COR-L47 (cell line): ENCODE data around the gene ANAPC4.

Source experiments
- DNase-seq: peaks from one replicate; lab custom pipeline; 2025; lab: John Stamatoyannopoulos, UW

Gene ANAPC4

GRCh38 chr4:25437926-25438325, 60.9 kb downstream of the ANAPC4 start:
- DNase-seq = peak; percentile 35

- peak; percentile 75 for DNase-seq
These were observed 62.9 kb downstream of the ANAPC4 start for GRCh38 chr4:25439918-25440477.

DNA sequence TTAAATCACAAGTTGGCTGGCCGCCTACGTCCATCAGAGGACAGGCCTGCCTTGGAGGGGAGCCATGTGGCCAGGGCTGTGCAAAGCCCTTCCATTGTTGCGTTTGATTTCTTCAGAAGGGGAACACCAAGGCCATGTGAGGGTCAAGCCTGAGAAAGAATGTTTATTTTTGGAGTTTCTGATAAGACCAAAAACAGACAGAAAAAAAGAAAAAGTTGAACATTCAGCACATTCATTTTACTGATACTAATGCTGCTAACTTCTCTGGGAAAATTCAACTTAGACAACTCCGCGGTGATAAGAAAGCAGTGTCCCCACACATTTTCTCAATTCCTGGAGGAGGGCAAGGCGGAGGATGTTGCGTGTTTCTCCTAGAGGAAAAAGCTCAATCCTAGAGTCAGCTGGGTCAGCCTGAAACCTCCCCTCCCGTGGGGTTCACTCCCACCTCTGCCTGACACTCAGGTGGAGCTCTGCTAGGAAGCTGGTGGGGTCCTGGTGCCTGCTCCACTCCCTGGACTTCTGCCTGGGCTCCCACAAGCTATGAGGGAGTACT, 63.5 kb downstream of the ANAPC4 start:
- DNase-seq = no peak

GRCh38 chr4:25441519-25442117, 64.6 kb downstream of the ANAPC4 start:
- DNase-seq = peak; percentile 75

DNA sequence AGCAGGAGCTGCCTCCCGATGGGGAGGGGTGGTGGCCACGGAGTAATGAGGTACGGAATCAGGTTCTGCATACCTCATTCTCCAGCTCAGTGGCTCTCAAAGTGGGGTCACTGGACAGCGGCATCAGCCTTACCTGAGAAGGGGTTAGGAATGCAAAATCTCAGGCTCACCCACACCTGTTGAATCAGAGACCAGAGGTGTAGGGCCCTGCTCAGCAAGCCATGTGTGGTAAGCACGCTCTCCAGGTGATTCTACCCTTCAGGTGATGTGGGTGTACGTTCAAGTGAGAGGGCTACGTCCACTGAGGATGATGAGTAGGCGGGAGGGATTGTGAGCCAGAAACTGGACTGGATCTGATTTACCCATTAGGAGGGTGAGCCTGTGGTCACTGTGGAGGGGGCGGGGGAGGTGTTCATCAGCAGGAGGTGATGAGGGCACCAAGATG, 65.8 kb downstream of the ANAPC4 start:
- DNase-seq = no peak

- no peak for DNase-seq
These were observed 66.8 kb downstream of the ANAPC4 start for GRCh38 chr4:25443851-25444250.

DNA sequence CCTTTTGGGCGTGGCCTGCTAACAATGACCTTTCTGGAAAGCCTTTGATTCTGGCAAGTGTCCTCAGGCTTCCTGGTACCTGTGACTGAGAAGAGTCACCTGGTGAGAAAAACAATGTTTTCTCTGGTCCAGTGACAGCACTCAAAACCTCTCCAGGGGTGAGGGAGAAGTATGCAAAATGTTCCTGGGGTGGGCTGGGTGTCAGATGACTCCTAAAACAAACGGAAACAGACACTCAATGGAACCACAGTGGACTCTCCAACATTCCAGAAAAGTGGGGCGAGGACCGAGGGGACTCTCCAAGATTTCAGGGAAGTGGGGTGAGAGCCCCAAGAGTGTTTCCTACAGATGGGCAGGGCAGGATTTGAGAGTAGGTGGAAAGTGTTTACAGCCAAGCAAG, 69.5 kb downstream of the ANAPC4 start:
- no peak for DNase-seq

GRCh38 chr4:25448379-25449109, 71.5 kb downstream of the ANAPC4 start:
- no peak for DNase-seq

- no peak for DNase-seq
These were observed 72.2 kb downstream of the ANAPC4 start for GRCh38 chr4:25449270-25449669.

DNA sequence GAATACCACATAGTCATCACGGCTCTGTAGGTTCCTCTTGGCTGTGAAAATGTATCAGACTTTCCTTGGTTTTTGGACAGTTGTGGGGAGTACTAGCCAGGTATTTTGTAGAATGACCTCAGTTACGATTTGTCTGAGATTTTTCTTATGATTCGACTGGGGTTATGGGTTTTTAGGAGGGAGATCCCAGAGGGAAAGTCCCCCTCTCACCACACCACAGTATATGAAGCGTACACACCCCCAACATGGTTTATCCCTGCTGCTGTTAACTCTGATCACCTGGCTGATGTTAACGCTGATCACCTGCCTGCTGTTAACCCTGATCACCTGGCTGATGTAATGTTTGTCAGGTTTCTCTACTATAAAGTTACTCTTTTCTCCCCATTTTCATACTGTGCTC, 72.6 kb downstream of the ANAPC4 start:
- DNase-seq = no peak

DNA sequence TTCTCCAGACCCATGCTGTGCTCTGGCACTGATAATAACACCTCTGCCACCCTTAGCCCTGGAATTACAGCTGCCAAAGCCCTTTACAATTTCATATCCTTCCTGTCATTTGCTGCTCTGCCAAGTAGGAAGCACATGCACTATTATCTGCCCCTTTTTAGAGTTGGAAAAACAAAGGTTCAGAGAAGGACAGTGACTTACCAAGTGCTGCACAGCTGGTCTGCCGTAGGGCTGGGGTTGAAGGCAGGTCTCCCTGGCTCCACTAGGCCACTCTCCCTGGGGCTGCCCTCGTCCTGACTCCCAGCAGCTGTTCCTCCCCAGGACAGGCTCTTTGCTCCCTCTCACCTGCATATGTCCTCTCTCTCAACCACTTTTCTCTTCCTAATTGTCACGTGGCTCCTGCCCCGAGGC, 73.4 kb downstream of the ANAPC4 start:
- no peak for DNase-seq

DNA sequence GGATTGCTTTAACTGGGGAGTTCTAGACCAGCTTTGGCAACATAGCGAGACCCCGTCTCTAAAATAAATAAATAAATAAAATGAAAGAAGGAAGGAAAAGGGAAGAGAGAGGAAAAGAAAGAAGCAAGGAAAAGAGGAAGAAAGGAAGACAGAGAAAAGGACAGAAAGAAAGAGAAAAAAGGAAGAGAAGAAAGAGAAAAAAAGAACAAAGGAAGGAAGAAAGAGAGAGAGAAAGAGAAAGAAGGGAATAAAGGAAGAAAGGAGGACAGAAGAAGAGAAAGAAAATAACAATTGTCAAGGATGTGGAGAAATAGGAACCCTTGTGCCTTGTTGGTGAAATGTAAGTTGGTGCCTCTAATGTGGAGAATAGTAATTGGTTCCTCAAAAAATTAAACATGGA, 74.6 kb downstream of the ANAPC4 start:
- DNase-seq = no peak

GRCh38 chr4:25452081-25452480, 75.0 kb downstream of the ANAPC4 start:
- no peak for DNase-seq

- DNase-seq = no peak
These were observed 77.4 kb downstream of the ANAPC4 start for GRCh38 chr4:25454476-25454875.

DNA sequence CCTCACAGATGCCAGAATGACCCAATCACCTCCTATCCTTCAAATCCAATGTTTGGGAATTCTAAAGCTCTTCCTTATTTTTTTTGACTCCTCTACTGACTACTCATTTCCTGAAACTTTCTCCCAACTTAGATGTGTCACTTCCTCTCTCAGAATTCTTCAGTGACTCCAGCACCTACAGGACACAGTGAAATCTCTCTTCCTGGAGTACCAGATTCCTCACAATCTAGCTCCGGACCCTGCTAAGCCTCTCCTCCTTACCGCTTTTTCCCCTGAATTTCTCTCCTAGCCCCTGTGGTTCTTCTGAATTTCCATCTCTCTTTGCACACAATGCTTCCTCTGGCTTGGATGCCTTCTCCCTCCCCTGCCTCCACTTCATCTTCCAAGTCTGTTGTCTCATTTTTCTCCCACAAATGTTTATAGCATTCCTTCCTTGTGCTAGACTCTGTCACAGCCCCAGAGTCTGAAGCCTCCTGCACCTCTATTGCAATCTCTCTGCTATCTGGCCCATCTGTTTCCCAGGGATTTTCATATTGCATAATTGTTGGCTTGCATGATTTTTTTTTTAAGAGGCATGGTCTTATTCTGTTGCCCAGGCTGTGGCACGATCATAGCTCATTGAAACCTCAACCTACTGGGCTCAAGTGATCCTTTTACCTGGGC, 80.1 kb downstream of the ANAPC4 start:
- DNase-seq = no peak

GRCh38 chr4:25466966-25467697, 90.1 kb downstream of the ANAPC4 start:
- no peak for DNase-seq

GRCh38 chr4:25467843-25468242, 90.8 kb downstream of the ANAPC4 start:
- DNase-seq = no peak
